ENCODE measurements around the gene NAALADL2.

- no peak for TF ChIP-seq MXI1 (conservative IDR thresholded peaks at IDR 0.05; ENCODE audit: poor library complexity, severe bottlenecking)
- no peak for TF ChIP-seq RAD21 (conservative IDR thresholded peaks at IDR 0.05)
- TF ChIP-seq POLR2AphosphoS5 (IDR thresholded peaks at IDR 0.05): no peak
Observed at GRCh38 chr3:174955513-174956016, 96.4 kb downstream of the NAALADL2 start.
